SU-DHL-6 (cell line): ENCODE measurements around the gene MINDY4B.

Source experiments
- H2AFZ ChIP-seq: fragments of 200-600 bp; sonication (generic); 2 replicates; pipeline ENCODE4 v1.6.1; 2014; ENCODE audit warnings: low read depth, mild to moderate bottlenecking, moderate library complexity, mixed read lengths, antibody characterized with exemption, low read length; ENCODE audit not compliant: severe bottlenecking
- H3F3A ChIP-seq: fragments of 200-600 bp; shearing (Covaris generic); 2 replicates; pipeline ENCODE4 v1.6.0; 2016; ENCODE audit warnings: antibody characterized with exemption, mild to moderate bottlenecking; ENCODE audit not compliant: insufficient read depth
- H3K27ac ChIP-seq: fragments of 200-600 bp; sonication (generic); 2 replicates; pipeline ENCODE4 v1.5.1; 2016; ENCODE audit warnings: low read depth, mild to moderate bottlenecking, low read length, moderate library complexity, mixed read lengths
- H3K27me3 ChIP-seq: fragments of 200-600 bp; sonication (generic), shearing (Covaris generic); 2 replicates; pipeline ENCODE4 v1.6.0; 2014; ENCODE audit warnings: mild to moderate bottlenecking, low read length
- H3K36me3 ChIP-seq: fragments of 200-600 bp; sonication (generic); 2 replicates; pipeline ENCODE4 v1.6.1; 2014; ENCODE audit warnings: mild to moderate bottlenecking, low read length, mixed read lengths
- H3K4me2 ChIP-seq: fragments of 300-600, 200-600 bp; shearing (Covaris generic), sonication (generic); 2 replicates; pipeline ENCODE4 v1.6.0; 2014; ENCODE audit warnings: low read length, low read depth, mild to moderate bottlenecking; ENCODE audit not compliant: poor library complexity, severe bottlenecking
- H3K4me3 ChIP-seq: fragments of 200-600 bp; sonication (generic); 2 replicates; pipeline ENCODE4 v1.5.1; 2014; ENCODE audit warnings: antibody characterized with exemption, low read length, mild to moderate bottlenecking, mixed read lengths; ENCODE audit not compliant: insufficient read depth, poor library complexity, severe bottlenecking
- H3K79me2 ChIP-seq: fragments of 200-600 bp; sonication (generic); 2 replicates; pipeline ENCODE4 v1.6.1; 2014; ENCODE audit warnings: mild to moderate bottlenecking, low read length, moderate library complexity; ENCODE audit not compliant: insufficient read depth
- H3K9ac ChIP-seq: fragments of 200-600 bp; sonication (generic); 2 replicates; pipeline ENCODE4 v1.7.0; 2014; ENCODE audit warnings: mild to moderate bottlenecking, low read length
- H3K9me2 ChIP-seq: fragments of 200-600 bp; sonication (generic); replicated peaks from 2 replicates; pipeline ENCODE4 v1.6.1; 2014; ENCODE audit warnings: low read length; ENCODE audit not compliant: insufficient read depth
- H3K9me3 ChIP-seq: fragments of 200-600 bp; sonication (generic); 2 replicates; pipeline ENCODE4 v1.6.1; 2014; ENCODE audit warnings: low read length, mixed read lengths; ENCODE audit not compliant: insufficient read depth
- H4K20me1 ChIP-seq: fragments of 200-600 bp; sonication (generic); 2 replicates; pipeline ENCODE4 v1.6.1; 2014; ENCODE audit warnings: low read depth, mild to moderate bottlenecking, antibody characterized with exemption, low read length, moderate library complexity, mixed read lengths
- CTCF ChIP-seq: fragments of 200-600 bp; sonication (generic); IDR thresholded peaks from one replicate; pipeline ENCODE4 v1.5.1; 2017; ENCODE audit warnings: antibody characterized with exemption, mild to moderate bottlenecking, low read length, moderate library complexity; ENCODE audit not compliant: insufficient read depth, poor library complexity, severe bottlenecking
- EZH2phosphoT487 ChIP-seq: fragments of 200-600 bp; sonication (generic), shearing (Covaris generic); conservative IDR thresholded peaks from 2 replicates; pipeline ENCODE4 v1.6.1; 2018; ENCODE audit warnings: mild to moderate bottlenecking, antibody characterized with exemption, low read length, moderate library complexity, mixed read lengths

Gene MINDY4B

GRCh38 chr3:150826466-150827282, 78.6 kb downstream of the MINDY4B start:
- Histone ChIP-seq H3K79me2 (no peaks in the 10 kb centered on the region), H3K9me3 (no peaks in the 10 kb centered on the region), H4K20me1 (no peaks in the 10 kb centered on the region), H3K27ac (no peak overlapping the region), H3K9ac (no peak overlapping the region), H3K36me3 (no peaks in the 10 kb centered on the region), H3K4me2 (no peak overlapping the region), H3K27me3 (no peaks in the 10 kb centered on the region), H2AFZ (no peak overlapping the region), H3F3A (no peaks in the 10 kb centered on the region), H3K4me3 (no peak overlapping the region), H3K9me2 (no peaks in the 10 kb centered on the region)
- no peak for TF ChIP-seq CTCF
- no peak for TF ChIP-seq EZH2phosphoT487

- Histone ChIP-seq H4K20me1 (no peaks in the 10 kb centered on the region), H3K79me2 (no peaks in the 10 kb centered on the region), H3K36me3 (no peaks in the 10 kb centered on the region), H3K27ac (no peak overlapping the region), H3K9me3 (no peaks in the 10 kb centered on the region), H3K9me2 (no peaks in the 10 kb centered on the region), H3K9ac (no peak overlapping the region), H3K4me2 (no peak overlapping the region), H3K4me3 (no peak overlapping the region), H3K27me3 (no peaks in the 10 kb centered on the region), H2AFZ (no peak overlapping the region), H3F3A (no peaks in the 10 kb centered on the region)
- no peak for TF ChIP-seq CTCF
- no peak for TF ChIP-seq EZH2phosphoT487
Measured at GRCh38 chr3:150825916-150826377, 79.3 kb downstream of the MINDY4B start.

GRCh38 chr3:150825192-150825915, 79.9 kb downstream of the MINDY4B start:
- H4K20me1 ChIP-seq = no peaks in the 10 kb centered on the region

More at GRCh38 chr3:150825192-150825915, 79.9 kb downstream of the MINDY4B start:
- no peak overlapping the region for H3K4me2 ChIP-seq
- H2AFZ ChIP-seq = no peak overlapping the region
- H3K79me2 ChIP-seq = no peaks in the 10 kb centered on the region
- no peaks in the 10 kb centered on the region for H3K36me3 ChIP-seq
- H3K27me3 ChIP-seq = no peaks in the 10 kb centered on the region
- H3K9ac ChIP-seq = no peak overlapping the region
- H3K27ac ChIP-seq = no peak overlapping the region
- TF ChIP-seq EZH2phosphoT487 = no peak
- no peak for TF ChIP-seq CTCF
- H3K4me3 ChIP-seq = no peak overlapping the region
- H3K9me2 ChIP-seq = no peaks in the 10 kb centered on the region
- no peaks in the 10 kb centered on the region for H3F3A ChIP-seq
- H3K9me3 ChIP-seq = no peaks in the 10 kb centered on the region
